ENCODE measurements around the gene SNX18. TPM values are rescaled to one million over a fixed set of nuclear protein-coding genes. Genes with fewer than 3 reads are reported as not detected.

The SNX18 gene
- total and polyA plus RNA-seq, 10 of the 15 experiments (the other 5 are each of a cell fraction or from before 2014, with no cell fraction given) = 0.27 to 1.7 (median 0.47) TPM

DNA sequence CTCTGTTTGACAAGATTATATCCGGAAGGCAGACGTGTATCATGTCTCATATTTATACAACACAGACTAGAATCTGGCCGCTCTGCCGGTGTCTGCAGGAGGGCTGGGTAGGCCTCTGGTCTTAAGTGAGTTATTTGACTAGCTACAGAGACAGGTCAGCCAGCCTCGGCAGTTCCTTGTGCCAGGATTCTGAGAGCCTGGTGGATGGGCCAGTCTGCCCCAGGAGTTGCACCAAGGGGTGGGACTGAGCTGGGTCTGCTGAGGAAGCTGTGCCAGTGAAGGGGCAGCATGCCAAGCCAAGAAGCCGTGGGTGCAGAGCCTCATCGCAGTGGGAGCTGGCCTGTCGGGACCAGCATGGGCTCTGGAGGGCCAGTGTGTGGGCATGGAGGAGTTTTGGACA lies 7.1 kb downstream of the SNX18 start:
- no peaks in the 10 kb centered on the region for H3K27me3 ChIP-seq (replicated peaks in 1 of 2; ENCODE audit: control insufficient read depth in 2 of 2, insufficient read depth in 2 of 2, low read length in 1 of 2)
- no peaks in the 10 kb centered on the region for H3K9me3 ChIP-seq (replicated peaks; ENCODE audit: control insufficient read depth, insufficient read depth, low read length)
- in situ Hi-C loops (cut with MboI) (no loop called here), intact Hi-C loops (cut with micrococcal nuclease; ENCODE audit: unreplicated experiment) (no loop called here)
- FAIRE-seq = no peak
- SMC1A ChIA-PET (ENCODE audit: uncharacterized antibody, unreplicated experiment) = interaction anchor here (1.7 kb wide), 1 partner anchor 11 kb away, joined by 7 read pairs; no protein-coding TSS in a partner anchor
- no peak for ATAC-seq
- no peak overlapping the region for H3K4me2 ChIP-seq (ENCODE audit: control insufficient read depth, insufficient read depth)
- no peaks in the 10 kb centered on the region for H3K36me3 ChIP-seq (ENCODE audit: control insufficient read depth in 2 of 2, insufficient read depth in 2 of 2, low read length in 1 of 2)
- no peak overlapping the region for H3K9ac ChIP-seq (ENCODE audit: control insufficient read depth, insufficient read depth, low read length)
- no peak overlapping the region for H2AFZ ChIP-seq (ENCODE audit: control insufficient read depth, low read depth, low read length)
- RAD21 ChIA-PET (ENCODE audit: unreplicated experiment) = interaction anchor here (1.2 kb wide), 1 partner anchor 320 kb away, joined by 3 read pairs; no protein-coding TSS in a partner anchor
- POLR2A ChIA-PET = no interaction called here
- WGBS (ENCODE audit: insufficient coverage, insufficient replicate concordance, low lambda C conversion rate, missing lambda C conversion rate) = 51% methylated on average over 8 of the region's 8 CpGs
- CTCF ChIA-PET = interaction anchor here (0.6 to 2.9 kb wide), 3 partner anchors 13 to 320 kb away, joined by 3 to 13 read pairs (median 3); no protein-coding TSS in a partner anchor
- no TSS peak for BruUV-seq (replicated peaks)
- H4K20me1 ChIP-seq (ENCODE audit: control insufficient read depth, insufficient read depth) = no peaks in the 10 kb centered on the region
- H3K4me1 ChIP-seq (ENCODE audit: control insufficient read depth, insufficient read depth, low read length) = no peaks in the 10 kb centered on the region
- no peak overlapping the region for H3K4me3 ChIP-seq
- no peak for DNase-seq (ENCODE audit: low read depth, low spot score)
- no peaks in the 10 kb centered on the region for H3K79me2 ChIP-seq (ENCODE audit: control insufficient read depth, insufficient read depth, low read length)
- no peak overlapping the region for H3K27ac ChIP-seq (ENCODE audit: control insufficient read depth, insufficient read depth)
- TF ChIP-seq ETV6 (conservative IDR thresholded peaks at IDR 0.05 in 1 of 2, IDR thresholded peaks at IDR 0.05 in 1 of 2; ENCODE audit: borderline replicate concordance in 1 of 2, low read depth in 1 of 2) (no peak), TARDBP (IDR thresholded peaks at IDR 0.05; ENCODE audit: borderline replicate concordance) (no peak), GATAD2B (conservative IDR thresholded peaks at IDR 0.05; ENCODE audit: low read depth) (no peak), PML (IDR thresholded peaks at IDR 0.05; ENCODE audit: low read length) (no peak), CHD2 (IDR thresholded peaks at IDR 0.05; ENCODE audit: borderline replicate concordance, low read depth, low read length) (no peak), MEF2B (IDR thresholded peaks at IDR 0.05; ENCODE audit: partially characterized antibody, poor library complexity, severe bottlenecking) (no peak), ASH2L (IDR thresholded peaks at IDR 0.05; ENCODE audit: borderline replicate concordance, low read depth) (no peak), EGR1 (IDR thresholded peaks at IDR 0.05; ENCODE audit: borderline replicate concordance in 1 of 2, low read depth in 2 of 2, low read length in 2 of 2) (no peak), CBFB (IDR thresholded peaks at IDR 0.05; ENCODE audit: low read depth) (no peak), MYB (IDR thresholded peaks at IDR 0.05; ENCODE audit: borderline replicate concordance, low read depth, low read length) (no peak), NFIC (IDR thresholded peaks at IDR 0.05; ENCODE audit: low read depth, low read length) (no peak), RFX5 (IDR thresholded peaks at IDR 0.05; ENCODE audit: low read depth, low read length) (no peak), SIN3A (IDR thresholded peaks at IDR 0.05; ENCODE audit: low read depth, low read length) (no peak), NR2C2 (IDR thresholded peaks at IDR 0.05; ENCODE audit: borderline replicate concordance, control insufficient read depth, insufficient read length, low read depth) (no peak)
- TF ChIP-seq, protein P1, sequence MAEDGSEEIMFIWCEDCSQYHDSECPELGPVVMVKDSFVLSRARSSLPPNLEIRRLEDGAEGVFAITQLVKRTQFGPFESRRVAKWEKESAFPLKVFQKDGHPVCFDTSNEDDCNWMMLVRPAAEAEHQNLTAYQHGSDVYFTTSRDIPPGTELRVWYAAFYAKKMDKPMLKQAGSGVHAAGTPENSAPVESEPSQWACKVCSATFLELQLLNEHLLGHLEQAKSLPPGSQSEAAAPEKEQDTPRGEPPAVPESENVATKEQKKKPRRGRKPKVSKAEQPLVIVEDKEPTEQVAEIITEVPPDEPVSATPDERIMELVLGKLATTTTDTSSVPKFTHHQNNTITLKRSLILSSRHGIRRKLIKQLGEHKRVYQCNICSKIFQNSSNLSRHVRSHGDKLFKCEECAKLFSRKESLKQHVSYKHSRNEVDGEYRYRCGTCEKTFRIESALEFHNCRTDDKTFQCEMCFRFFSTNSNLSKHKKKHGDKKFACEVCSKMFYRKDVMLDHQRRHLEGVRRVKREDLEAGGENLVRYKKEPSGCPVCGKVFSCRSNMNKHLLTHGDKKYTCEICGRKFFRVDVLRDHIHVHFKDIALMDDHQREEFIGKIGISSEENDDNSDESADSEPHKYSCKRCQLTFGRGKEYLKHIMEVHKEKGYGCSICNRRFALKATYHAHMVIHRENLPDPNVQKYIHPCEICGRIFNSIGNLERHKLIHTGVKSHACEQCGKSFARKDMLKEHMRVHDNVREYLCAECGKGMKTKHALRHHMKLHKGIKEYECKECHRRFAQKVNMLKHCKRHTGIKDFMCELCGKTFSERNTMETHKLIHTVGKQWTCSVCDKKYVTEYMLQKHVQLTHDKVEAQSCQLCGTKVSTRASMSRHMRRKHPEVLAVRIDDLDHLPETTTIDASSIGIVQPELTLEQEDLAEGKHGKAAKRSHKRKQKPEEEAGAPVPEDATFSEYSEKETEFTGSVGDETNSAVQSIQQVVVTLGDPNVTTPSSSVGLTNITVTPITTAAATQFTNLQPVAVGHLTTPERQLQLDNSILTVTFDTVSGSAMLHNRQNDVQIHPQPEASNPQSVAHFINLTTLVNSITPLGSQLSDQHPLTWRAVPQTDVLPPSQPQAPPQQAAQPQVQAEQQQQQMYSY (CRISPR knock-in tag; IDR thresholded peaks at IDR 0.05) = no peak
- TF ChIP-seq, protein P2, sequence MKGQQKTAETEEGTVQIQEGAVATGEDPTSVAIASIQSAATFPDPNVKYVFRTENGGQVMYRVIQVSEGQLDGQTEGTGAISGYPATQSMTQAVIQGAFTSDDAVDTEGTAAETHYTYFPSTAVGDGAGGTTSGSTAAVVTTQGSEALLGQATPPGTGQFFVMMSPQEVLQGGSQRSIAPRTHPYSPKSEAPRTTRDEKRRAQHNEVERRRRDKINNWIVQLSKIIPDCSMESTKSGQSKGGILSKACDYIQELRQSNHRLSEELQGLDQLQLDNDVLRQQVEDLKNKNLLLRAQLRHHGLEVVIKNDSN (IDR thresholded peaks at IDR 0.05; ENCODE audit: borderline replicate concordance, extremely low read length, insufficient read depth, low read depth, low read length) = no peak
- TF ChIP-seq, protein P3, sequence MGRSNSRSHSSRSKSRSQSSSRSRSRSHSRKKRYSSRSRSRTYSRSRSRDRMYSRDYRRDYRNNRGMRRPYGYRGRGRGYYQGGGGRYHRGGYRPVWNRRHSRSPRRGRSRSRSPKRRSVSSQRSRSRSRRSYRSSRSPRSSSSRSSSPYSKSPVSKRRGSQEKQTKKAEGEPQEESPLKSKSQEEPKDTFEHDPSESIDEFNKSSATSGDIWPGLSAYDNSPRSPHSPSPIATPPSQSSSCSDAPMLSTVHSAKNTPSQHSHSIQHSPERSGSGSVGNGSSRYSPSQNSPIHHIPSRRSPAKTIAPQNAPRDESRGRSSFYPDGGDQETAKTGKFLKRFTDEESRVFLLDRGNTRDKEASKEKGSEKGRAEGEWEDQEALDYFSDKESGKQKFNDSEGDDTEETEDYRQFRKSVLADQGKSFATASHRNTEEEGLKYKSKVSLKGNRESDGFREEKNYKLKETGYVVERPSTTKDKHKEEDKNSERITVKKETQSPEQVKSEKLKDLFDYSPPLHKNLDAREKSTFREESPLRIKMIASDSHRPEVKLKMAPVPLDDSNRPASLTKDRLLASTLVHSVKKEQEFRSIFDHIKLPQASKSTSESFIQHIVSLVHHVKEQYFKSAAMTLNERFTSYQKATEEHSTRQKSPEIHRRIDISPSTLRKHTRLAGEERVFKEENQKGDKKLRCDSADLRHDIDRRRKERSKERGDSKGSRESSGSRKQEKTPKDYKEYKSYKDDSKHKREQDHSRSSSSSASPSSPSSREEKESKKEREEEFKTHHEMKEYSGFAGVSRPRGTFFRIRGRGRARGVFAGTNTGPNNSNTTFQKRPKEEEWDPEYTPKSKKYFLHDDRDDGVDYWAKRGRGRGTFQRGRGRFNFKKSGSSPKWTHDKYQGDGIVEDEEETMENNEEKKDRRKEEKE (IDR thresholded peaks at IDR 0.05) = no peak
